OCI-M2 (cell line): ENCODE data around the gene CDCA7L.

Experiments used
- DNase-seq: peaks from one replicate; lab custom pipeline; 2025; ENCODE audit not compliant: unreplicated experiment; lab: John Stamatoyannopoulos, UW

CDCA7L gene

GRCh38 chr7:21945454-21946221 is at the start of gene CDCA7L:
Gene CDCA7L, minus strand, starts transcription at chr7:21945899. Its CDS starts 95 bp downstream, at chr7:21945804.
- DNase-seq: no peak

GRCh38 chr7:21986096-21986495 is 40.4 kb upstream of the CDCA7L start:
- DNase-seq: no peak

- DNase-seq: no peak
These were observed 38.3 kb upstream of the CDCA7L start for GRCh38 chr7:21984042-21984441.

- no peak for DNase-seq
These were observed 37.4 kb upstream of the CDCA7L start for GRCh38 chr7:21983056-21983455.

GRCh38 chr7:21981524-21981923 is 35.8 kb upstream of the CDCA7L start:
- DNase-seq: no peak

- no peak for DNase-seq
These were observed 35.3 kb upstream of the CDCA7L start for GRCh38 chr7:21980926-21981500.

- DNase-seq: no peak
These were observed 26.7 kb upstream of the CDCA7L start for GRCh38 chr7:21972397-21972784.

GRCh38 chr7:21971780-21972396 is 26.2 kb upstream of the CDCA7L start:
- no peak for DNase-seq

- DNase-seq: no peak
These were observed 24.1 kb upstream of the CDCA7L start for GRCh38 chr7:21969822-21970221.

GRCh38 chr7:21967598-21968003 is 21.9 kb upstream of the CDCA7L start:
- no peak for DNase-seq

- no peak for DNase-seq
These were observed 20.6 kb upstream of the CDCA7L start for GRCh38 chr7:21966271-21966670.

GRCh38 chr7:21965291-21965690 is 19.6 kb upstream of the CDCA7L start:
- no peak for DNase-seq

- no peak for DNase-seq
These were observed 17.0 kb upstream of the CDCA7L start for GRCh38 chr7:21962677-21963076.

GRCh38 chr7:21960922-21961321 is 15.2 kb upstream of the CDCA7L start:
- no peak for DNase-seq

- no peak for DNase-seq
These were observed 13.7 kb upstream of the CDCA7L start for GRCh38 chr7:21959387-21959776.

GRCh38 chr7:21953781-21954180 is 8.1 kb upstream of the CDCA7L start:
- no peak for DNase-seq

GRCh38 chr7:21948887-21949540 is 3.3 kb upstream of the CDCA7L start:
- no peak for DNase-seq

GRCh38 chr7:21948364-21948763 is 2.7 kb upstream of the CDCA7L start:
- no peak for DNase-seq

GRCh38 chr7:21947946-21948345 is 2.2 kb upstream of the CDCA7L start:
- no peak for DNase-seq

GRCh38 chr7:21947056-21947455 is 1.4 kb upstream of the CDCA7L start:
- no peak for DNase-seq

GRCh38 chr7:21946222-21946709 is 567 bp upstream of the CDCA7L start:
- no peak for DNase-seq
